NT2/D1 (cell line): ENCODE measurements around the gene PLA2G2F.

Experiments
- DNase-seq: peaks from one replicate; pipeline ENCODE4 v3.0.0-alpha.2; 2011; ENCODE audit warnings: low read depth, low spot score
- H3K27me3 ChIP-seq: 2 replicates; pipeline ENCODE4 v1.6.0; 2011; ENCODE audit warnings: mild to moderate bottlenecking; ENCODE audit not compliant: insufficient read length, insufficient read depth
- H3K36me3 ChIP-seq: 2 replicates; pipeline ENCODE4 v1.6.1; 2011; ENCODE audit warnings: mild to moderate bottlenecking, low read length, mixed read lengths; ENCODE audit not compliant: insufficient read depth, insufficient read length
- H3K4me1 ChIP-seq: 2 replicates; pipeline ENCODE4 v1.5.1; 2011; ENCODE audit not compliant: insufficient read depth, insufficient read length
- H3K4me3 ChIP-seq: 2 replicates; pipeline ENCODE4 v1.5.1; 2011; ENCODE audit warnings: low read depth; ENCODE audit not compliant: insufficient read length
- H3K9ac ChIP-seq: 2 replicates; pipeline ENCODE4 v1.6.0; 2011; ENCODE audit warnings: low read depth; ENCODE audit not compliant: insufficient read length
- H3K9me3 ChIP-seq: 2 replicates; pipeline ENCODE4 v1.5.1; 2011; ENCODE audit warnings: mild to moderate bottlenecking, low read length; ENCODE audit not compliant: insufficient read depth
- SUZ12 ChIP-seq: IDR thresholded peaks from 2 replicates; pipeline ENCODE4 v1.6.1; 2011; ENCODE audit not compliant: insufficient read length, insufficient read depth; ENCODE audit errors: extremely low read depth
- YY1 ChIP-seq: IDR thresholded peaks from 2 replicates; pipeline ENCODE4 v1.6.1; 2011; ENCODE audit not compliant: insufficient read length, insufficient read depth
- ZNF274 ChIP-seq: IDR thresholded peaks from 2 replicates; pipeline ENCODE4 v1.6.1; 2011; ENCODE audit warnings: mild to moderate bottlenecking, low read depth, low read length

Gene PLA2G2F

DNA sequence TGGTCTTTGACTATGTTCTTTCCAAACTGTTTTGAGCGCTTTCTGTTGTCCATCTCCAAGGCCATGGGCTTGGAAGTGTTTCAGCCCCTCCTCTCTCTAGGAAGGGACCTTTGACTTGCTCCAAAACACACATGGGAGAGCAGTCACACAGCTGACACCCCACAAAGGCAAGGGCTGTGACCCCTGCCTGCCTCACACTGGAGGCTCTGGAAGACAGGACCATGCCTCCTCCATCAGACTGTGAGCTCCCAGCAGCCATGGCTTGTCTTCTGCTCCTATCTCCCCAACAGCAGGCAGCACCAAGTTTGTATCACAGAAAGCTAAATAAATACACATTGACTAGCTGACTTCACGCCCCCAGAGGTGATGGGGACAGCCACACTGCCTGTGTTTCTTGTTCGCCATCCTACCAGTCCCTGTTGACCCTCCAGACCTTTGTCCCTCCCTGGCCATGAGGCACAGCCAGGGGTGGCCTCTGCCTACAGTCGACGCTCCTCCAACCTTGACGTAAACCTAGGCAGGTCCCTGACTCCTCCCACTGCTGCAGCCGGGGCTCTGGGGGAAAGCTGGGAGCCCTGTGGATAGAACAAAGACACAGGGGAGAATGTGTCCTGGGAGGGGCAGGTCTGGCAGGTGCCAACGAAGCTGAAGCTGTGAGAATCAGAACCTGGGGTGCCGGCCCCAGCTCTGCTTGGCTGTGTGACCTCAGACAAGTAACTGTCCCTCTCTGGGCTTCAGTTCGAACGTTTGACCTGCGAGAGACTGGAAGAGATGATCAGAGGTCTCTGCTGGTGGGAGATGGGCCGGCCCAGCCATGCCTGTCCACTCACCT lies 4.8 kb downstream of the PLA2G2F start:
- Histone ChIP-seq H3K9me3 (0 out of 2 replicates have a peak, but pooled peaks cover under 1% of the 10 kb centered on the region), H3K36me3 (no peaks in the 10 kb centered on the region), H3K9ac (no peak overlapping the region), H3K27me3 (no peaks in the 10 kb centered on the region), H3K4me3 (no peak overlapping the region), H3K4me1 (no peaks in the 10 kb centered on the region)
- DNase-seq = no peak
- TF ChIP-seq ZNF274 = no peak
- no peak for TF ChIP-seq SUZ12
- TF ChIP-seq YY1 = no peak

DNA sequence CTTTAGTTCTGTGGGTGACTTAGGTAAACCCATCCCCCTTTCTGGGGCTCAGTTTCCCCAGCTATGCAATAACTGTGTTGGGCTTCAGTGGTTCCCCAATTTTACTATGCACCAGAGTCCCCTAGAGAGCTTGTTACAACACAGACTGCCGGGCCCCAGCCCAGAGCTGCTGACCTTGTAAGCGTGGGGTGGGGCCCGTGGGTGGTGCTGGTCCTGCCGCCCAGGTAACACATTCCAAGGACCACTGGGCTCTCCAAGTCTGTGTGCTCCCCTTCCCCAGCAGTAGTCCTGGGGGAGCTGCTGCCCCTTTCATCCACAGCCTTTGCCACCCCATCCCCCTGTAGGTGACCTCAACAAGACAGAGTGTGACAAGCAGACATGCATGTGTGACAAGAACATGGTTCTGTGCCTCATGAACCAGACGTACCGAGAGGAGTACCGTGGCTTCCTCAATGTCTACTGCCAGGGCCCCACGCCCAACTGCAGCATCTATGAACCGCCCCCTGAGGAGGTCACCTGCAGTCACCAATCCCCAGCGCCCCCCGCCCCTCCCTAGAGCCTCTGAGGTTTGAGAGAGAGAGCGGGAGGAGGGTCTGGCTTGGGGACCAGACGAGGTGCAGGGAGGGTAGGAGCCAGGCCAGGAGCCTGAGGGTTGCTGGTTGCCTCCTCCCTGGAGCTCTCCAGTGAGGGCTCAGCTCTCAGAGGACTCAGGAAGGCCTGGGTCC lies 8.9 kb downstream of the PLA2G2F start:
- no peak for DNase-seq
- H3K36me3 ChIP-seq = no peaks in the 10 kb centered on the region
- H3K9me3 ChIP-seq = no peaks in the 10 kb centered on the region
- H3K9ac ChIP-seq = no peak overlapping the region
- no peak overlapping the region for H3K4me3 ChIP-seq
- no peak for TF ChIP-seq ZNF274
- H3K4me1 ChIP-seq = peaks cover 4% of the 10 kb centered on the region
- H3K27me3 ChIP-seq = no peaks in the 10 kb centered on the region

DNA sequence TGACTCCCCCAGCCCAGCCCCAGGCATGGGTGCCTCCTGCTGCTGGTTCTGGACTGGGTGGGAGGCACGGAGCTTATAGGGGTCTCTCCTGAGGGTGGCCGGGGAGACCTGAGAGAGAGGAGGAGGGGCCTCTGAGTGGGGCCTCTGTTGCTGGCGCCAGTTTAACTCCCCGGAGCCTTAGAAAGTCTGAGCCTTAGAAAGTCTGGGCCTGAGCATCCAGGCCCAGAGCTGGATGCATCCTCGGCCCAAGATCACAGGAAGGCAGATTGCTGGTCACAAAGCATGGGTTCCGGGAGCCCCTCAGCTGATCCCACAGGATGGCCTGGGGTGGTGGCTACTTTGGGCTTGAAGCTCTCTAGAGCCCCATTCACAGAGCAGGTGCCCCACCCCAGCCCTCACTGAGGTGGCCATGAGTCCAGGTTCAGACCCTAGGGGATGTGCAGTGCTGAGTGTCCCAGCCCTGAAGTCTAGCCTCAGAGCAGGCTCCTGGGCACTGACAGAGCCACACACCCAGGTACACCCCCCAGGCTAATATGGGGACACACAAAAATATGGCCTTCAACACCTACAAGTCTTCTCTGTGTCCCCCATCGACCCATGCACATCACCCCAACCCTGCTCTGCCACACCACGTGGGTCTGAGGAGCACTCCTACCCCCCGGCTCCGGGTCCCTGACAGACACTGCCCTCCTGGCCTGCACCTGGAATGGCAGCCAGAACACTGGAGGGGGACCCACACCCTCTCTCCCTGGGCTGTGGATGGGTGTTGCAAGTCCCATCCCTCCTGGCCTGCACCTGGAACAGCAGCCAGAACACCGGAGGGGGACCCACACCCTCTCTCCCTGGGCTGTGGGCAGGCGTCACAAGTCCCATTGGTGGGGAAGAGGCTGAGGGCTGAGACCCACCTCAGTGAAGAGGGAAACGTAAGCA lies 9.7 kb downstream of the PLA2G2F start:
- no peak for DNase-seq
- no peaks in the 10 kb centered on the region for H3K9me3 ChIP-seq
- no peak overlapping the region for H3K9ac ChIP-seq
- TF ChIP-seq ZNF274 (no peak), YY1 (no peak)
- H3K27me3 ChIP-seq = no peaks in the 10 kb centered on the region
- peaks cover 4% of the 10 kb centered on the region for H3K4me1 ChIP-seq
- H3K4me3 ChIP-seq = no peak overlapping the region
- H3K36me3 ChIP-seq = no peaks in the 10 kb centered on the region

DNA sequence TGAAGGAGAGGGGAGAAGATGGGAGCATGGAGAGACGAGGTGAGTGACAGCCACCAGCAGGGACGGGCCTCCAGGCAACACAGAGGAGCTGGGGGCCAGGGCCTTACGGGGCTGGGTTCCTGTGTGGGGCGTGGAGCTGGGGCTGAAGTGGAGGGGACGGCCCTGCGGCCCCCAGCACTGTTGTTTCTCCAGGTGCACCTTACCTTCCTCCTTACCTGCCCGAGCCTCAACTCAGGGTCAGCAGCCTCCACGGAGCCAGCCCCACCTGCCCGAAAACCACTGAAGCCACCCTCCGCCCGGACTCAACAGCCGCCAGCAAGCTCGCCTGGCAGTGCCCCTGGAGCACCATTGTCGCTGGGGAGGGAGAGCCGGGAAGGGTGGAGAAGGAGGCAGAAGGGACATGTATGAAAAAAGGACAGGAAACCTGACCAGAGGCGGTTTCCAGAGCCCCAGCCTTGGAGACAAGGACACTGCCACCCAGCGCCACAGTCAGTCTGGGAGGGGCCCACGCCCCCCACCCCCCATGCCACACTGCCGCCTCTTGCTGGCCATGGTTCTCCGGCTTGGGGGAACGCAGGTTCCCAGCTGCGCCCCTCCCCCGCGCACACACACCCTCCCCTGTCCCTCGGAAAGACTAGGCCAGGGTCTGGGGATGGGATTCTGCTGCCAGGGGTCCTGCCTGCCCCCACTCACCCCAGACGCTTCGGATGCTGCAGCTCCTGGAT lies 10.6 kb downstream of the PLA2G2F start:
- H3K36me3 ChIP-seq = no peaks in the 10 kb centered on the region
- TF ChIP-seq SUZ12 (no peak), YY1 (no peak), ZNF274 (no peak)
- H3K4me3 ChIP-seq = no peak overlapping the region
- no peaks in the 10 kb centered on the region for H3K27me3 ChIP-seq
- no peaks in the 10 kb centered on the region for H3K9me3 ChIP-seq
- H3K4me1 ChIP-seq = peaks cover 4% of the 10 kb centered on the region
- DNase-seq = no peak
- no peak overlapping the region for H3K9ac ChIP-seq

DNA sequence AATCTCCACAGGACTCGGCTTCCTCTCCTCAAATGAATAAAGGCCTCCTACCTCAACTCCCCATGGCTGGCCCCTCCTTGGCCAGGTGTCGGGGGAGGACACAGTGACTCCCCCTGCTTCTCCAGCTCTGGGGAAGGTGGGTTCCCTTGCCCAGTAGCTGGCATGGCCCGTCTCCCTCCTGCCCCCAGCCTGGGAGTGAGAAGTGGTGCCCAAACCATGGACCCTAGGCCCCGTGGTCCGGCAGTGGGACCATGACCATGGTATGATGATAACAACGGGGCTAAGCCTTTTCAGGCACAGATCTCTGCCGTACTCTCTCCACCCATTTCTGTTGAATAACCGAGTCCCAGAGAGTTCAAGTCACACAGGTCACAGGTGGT lies 11.2 kb downstream of the PLA2G2F start:
- H3K4me1 ChIP-seq = peaks cover 4% of the 10 kb centered on the region
- TF ChIP-seq SUZ12 (no peak), YY1 (no peak), ZNF274 (no peak)
- no peaks in the 10 kb centered on the region for H3K27me3 ChIP-seq
- no peaks in the 10 kb centered on the region for H3K9me3 ChIP-seq
- no peak overlapping the region for H3K4me3 ChIP-seq
- no peaks in the 10 kb centered on the region for H3K36me3 ChIP-seq
- no peak for DNase-seq
- H3K9ac ChIP-seq = no peak overlapping the region

DNA sequence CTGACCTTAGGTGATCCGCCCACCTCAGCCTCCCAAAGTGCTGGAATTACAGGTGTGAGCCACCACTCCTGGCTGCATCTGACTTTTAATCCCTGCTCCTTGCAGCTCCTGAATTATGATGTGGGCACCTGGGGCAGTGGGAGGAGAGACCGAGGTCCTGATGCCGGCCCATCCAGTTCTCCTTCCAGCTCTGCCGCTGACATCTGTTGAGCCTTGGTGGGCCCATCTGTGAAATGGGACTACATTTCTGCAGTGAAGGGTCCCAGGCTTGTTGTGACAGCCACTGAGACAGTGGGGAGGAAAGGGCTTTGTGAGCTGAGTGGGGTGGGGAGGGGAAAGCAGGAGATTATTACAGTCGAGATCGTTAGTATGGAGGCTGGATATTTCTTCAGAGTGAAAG lies 11.8 kb downstream of the PLA2G2F start:
- Histone ChIP-seq H3K9ac (no peak overlapping the region), H3K4me3 (no peak overlapping the region), H3K9me3 (no peaks in the 10 kb centered on the region), H3K4me1 (peaks cover 4% of the 10 kb centered on the region), H3K36me3 (no peaks in the 10 kb centered on the region), H3K27me3 (no peaks in the 10 kb centered on the region)
- no peak for DNase-seq
- no peak for TF ChIP-seq ZNF274
- TF ChIP-seq SUZ12 = no peak
- no peak for TF ChIP-seq YY1
